Psoas muscle (tissue), 8 donors: ENCODE measurements around the gene APEX2. TPM values are rescaled to one million over a fixed set of nuclear protein-coding genes. Genes with fewer than 3 reads are reported as not detected.

Experiments used
- ATAC-seq, 4 donors: fragments of 200-7000 bp; cut with Tn5 transposase; one replicate each; pipeline ENCODE4 v1.9.1; 2020; ENCODE audit warnings: moderate library complexity in 3 of 4, mild to moderate bottlenecking in 2 of 4
- DNase-seq, 2 donors: peaks; one replicate each; pipeline ENCODE4 v3.0.0-alpha.2; 2020
- H3K27ac ChIP-seq: fragments of 200-600 bp; one replicate; pipeline ENCODE4 v1.8.0; 2022
- H3K27me3 ChIP-seq, 3 donors: fragments of 200-600 bp in 1 of 3; one replicate each; pipeline versions ENCODE4 v1.6.1 to v1.8.0; 2013 to 2022; ENCODE audit warnings: low read length in 2 of 3, mild to moderate bottlenecking in 2 of 3, moderate library complexity in 1 of 3; ENCODE audit not compliant: insufficient read depth in 3 of 3
- H3K36me3 ChIP-seq, 2 donors: fragments of 200-600 bp in 1 of 2; one replicate each; pipeline versions ENCODE4 v1.6.1 to v1.8.0; 2013 to 2022; ENCODE audit warnings: low read depth in 1 of 2, mild to moderate bottlenecking in 1 of 2, moderate library complexity in 1 of 2; ENCODE audit not compliant: insufficient read depth in 1 of 2
- H3K4me1 ChIP-seq: fragments of 200-600 bp; one replicate; pipeline ENCODE4 v1.8.0; 2022
- H3K4me3 ChIP-seq: fragments of 200-600 bp; one replicate; pipeline ENCODE4 v1.8.0; 2022; ENCODE audit warnings: mild to moderate bottlenecking
- H3K9me3 ChIP-seq: fragments of 200-600 bp; one replicate; pipeline ENCODE4 v1.8.0; 2022
- WGBS, 3 donors: extraction: QIAGEN DNeasy Blood & Tissue Kit; methylation state at CpG; one replicate each; pipeline versions ENCODE4 v1.1.6 to v1.1.7; 2013; 5-methylcytosine and 5-hydroxymethylcytosine counted together
- intact Hi-C, 2 donors: fragments of 100-400 bp; cut with DNase I; formaldehyde crosslinking; loops; one replicate each; pipeline versions ENCODE4 v1.11.0 to v1.14.2; 2022
- polyA plus RNA-seq, 3 donors: library from polyadenylated mRNA; stranded (reverse); fragments of 200-250 nt; gene quantifications; one replicate each; pipeline ENCODE4 v1.2.3, GENCODE V29; 2013
- total RNA-seq, 4 donors: library from RNA; stranded (reverse); fragmentation: NEBNext Ultra II Directional in 2 of 4; extraction: Animal tissue kit (Norgen Biotek cat#: 25700) in 2 of 4; gene quantifications; one replicate each; pipeline versions ENCODE4 v1.2.1 to v1.2.4, GENCODE V29; 2021 to 2023
- TF ChIP-seq, protein P1 (sequence below): fragments of 200-600 bp; IDR thresholded peaks from one replicate; pipeline ENCODE4 v1.8.0; 2022; ENCODE audit warnings: antibody characterized with exemption
- donor health status: healthy with polysubstance abuse.
- donor health status: DM: no; HTN: no; CAD: no; lungs with moderate emphysema.
- donor health status: Bipolar disorder and iron deficiency.
- donor health status: healthy.
- donor health status: DM: yes; HTN: yes; CAD: no.
- donor health status: DM: no; HTN: no; CAD: no.
- donor health status: DM: no; HTN: no; CAD: no.
- donor health status: DM: yes; HTN: yes; CAD: no.

APEX2 gene
- total and polyA plus RNA-seq, 7 donors: 6.7 to 15.1 (median 10.5) TPM

DNA sequence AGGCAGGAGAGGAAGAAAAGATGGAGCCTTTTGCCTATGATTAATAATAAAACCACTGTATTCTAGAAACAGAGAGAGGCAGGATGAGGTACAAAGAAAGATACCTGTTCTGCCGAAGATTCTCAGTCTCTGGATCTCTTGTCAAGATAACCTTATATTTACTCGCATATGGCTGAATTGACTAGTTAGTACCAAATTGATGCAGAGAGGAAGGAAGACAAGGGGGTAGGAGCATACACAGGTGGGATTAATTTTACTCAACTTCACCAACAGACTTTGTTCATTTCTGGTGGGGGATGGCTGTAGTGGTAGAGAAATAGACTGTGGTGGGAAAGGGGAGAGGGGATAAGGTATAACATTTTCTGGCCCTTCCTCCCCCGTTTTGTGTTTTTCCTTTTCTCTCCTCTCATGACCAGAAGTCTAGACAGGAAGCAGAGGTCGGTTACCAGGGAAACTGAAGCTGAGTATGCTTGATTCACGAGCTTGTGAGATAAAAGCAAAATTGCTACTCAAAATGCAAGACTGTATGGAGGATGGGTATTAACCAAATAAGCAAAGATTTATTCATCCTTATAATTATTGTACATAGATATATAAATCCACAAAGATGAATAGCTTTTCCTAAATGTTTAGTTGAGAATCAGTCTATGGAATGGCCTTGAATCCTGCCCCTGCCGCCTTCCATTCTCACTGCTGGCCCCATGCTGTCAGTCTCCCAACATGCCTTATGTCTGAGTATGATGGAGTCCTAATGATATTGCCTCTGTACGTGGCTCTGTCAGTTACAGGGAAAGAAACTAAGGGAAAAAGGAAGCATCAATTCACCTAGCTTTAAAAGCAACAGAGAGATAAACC is 56.9 kb downstream of the APEX2 start:
- TF ChIP-seq, protein P1, sequence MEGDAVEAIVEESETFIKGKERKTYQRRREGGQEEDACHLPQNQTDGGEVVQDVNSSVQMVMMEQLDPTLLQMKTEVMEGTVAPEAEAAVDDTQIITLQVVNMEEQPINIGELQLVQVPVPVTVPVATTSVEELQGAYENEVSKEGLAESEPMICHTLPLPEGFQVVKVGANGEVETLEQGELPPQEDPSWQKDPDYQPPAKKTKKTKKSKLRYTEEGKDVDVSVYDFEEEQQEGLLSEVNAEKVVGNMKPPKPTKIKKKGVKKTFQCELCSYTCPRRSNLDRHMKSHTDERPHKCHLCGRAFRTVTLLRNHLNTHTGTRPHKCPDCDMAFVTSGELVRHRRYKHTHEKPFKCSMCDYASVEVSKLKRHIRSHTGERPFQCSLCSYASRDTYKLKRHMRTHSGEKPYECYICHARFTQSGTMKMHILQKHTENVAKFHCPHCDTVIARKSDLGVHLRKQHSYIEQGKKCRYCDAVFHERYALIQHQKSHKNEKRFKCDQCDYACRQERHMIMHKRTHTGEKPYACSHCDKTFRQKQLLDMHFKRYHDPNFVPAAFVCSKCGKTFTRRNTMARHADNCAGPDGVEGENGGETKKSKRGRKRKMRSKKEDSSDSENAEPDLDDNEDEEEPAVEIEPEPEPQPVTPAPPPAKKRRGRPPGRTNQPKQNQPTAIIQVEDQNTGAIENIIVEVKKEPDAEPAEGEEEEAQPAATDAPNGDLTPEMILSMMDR: no peak
- ATAC-seq (peak in 1 of 4 donors; percentile 19), DNase-seq (no peak)
- no peaks in the 10 kb centered on the region for H3K4me1 ChIP-seq
- H3K9me3 ChIP-seq: no peaks in the 10 kb centered on the region
- H3K27me3 ChIP-seq: peaks cover 0 to 8% (median 0%) of the 10 kb centered on the region in 3 donors
- WGBS, 3 donors: 22 to 47% (median 28%) methylated on average over 7 of the region's 7 CpGs
- H3K4me3 ChIP-seq: peak overlapping the region; percentile 39
- intact Hi-C loops: loop anchor here (2.0 to 10.0 kb wide), 2 partner anchors 162 to 166 kb away; no protein-coding TSS in a partner anchor
- no peak overlapping the region for H3K27ac ChIP-seq
- H3K36me3 ChIP-seq: no peaks in the 10 kb centered on the region

- ATAC-seq (peak in 3 of 4 donors; percentile 68 to 84 (median 71)), DNase-seq (no peak)
- WGBS, 3 donors: 19 to 21% (median 19%) methylated on average over 5 of the region's 5 CpGs
- Histone ChIP-seq H3K4me1 (no peaks in the 10 kb centered on the region), H3K9me3 (no peaks in the 10 kb centered on the region), H3K27me3 (peaks cover 0 to 8% (median 0%) of the 10 kb centered on the region in 3 donors), H3K27ac (no peak overlapping the region), H3K4me3 (peak overlapping the region; percentile 39), H3K36me3 (no peaks in the 10 kb centered on the region)
- TF ChIP-seq, protein P1: peak; percentile 78
- intact Hi-C loops: loop anchor here (2.0 to 10.0 kb wide), 2 partner anchors 163 to 167 kb away; no protein-coding TSS in a partner anchor
Observed at GRCh38 chrX:55057675-55058249, 57.6 kb downstream of the APEX2 start.

Other genes with a start within 250 kb of the APEX2 start
- under 1 TPM in 1 of 4 donors, not detected in 3; 0.06 TPM for gene ITIH6, start 202.1 kb upstream of the APEX2 start, total RNA-seq
- under 1 TPM in 1 of 3 donors, not detected in 2; 0.01 TPM for gene ITIH6, start 202.1 kb upstream of the APEX2 start, polyA plus RNA-seq
- 10 to 100 TPM; 31.9 to 95.6 (median 58.2) TPM for gene MAGED2, start 192.6 kb upstream of the APEX2 start, total RNA-seq
- 10 to 100 TPM; 50.8 to 61.5 (median 51.6) TPM for gene MAGED2, start 192.6 kb upstream of the APEX2 start, polyA plus RNA-seq
- 1 to 10 TPM in 2 of 4 donors, under 1 TPM in 2; 0.61 to 4.2 (median 0.98) TPM for gene TRO, start 79.5 kb upstream of the APEX2 start, total RNA-seq
- gene TRO, start 79.5 kb upstream of the APEX2 start, polyA plus RNA-seq: under 1 TPM; 0.18 to 0.64 (median 0.52) TPM
- 10 to 100 TPM; 10.3 to 21.8 (median 21.3) TPM for gene PFKFB1, start 6.2 kb upstream of the APEX2 start, total RNA-seq
- 10 to 100 TPM in 1 of 3 donors, 1 to 10 TPM in 2; 1.4 to 15.9 (median 7.5) TPM for gene PFKFB1, start 6.2 kb upstream of the APEX2 start, polyA plus RNA-seq
- 1 to 10 TPM in 2 of 4 donors, under 1 TPM in 1, not detected in 1; 0.62 to 8.1 (median 6.0) TPM for gene ALAS2, start 30.6 kb downstream of the APEX2 start, total RNA-seq
- gene ALAS2, start 30.6 kb downstream of the APEX2 start, polyA plus RNA-seq: under 1 TPM in 1 of 3 donors, not detected in 2; 0.03 TPM
- not detected for gene PAGE2B, start 74.7 kb downstream of the APEX2 start, total RNA-seq
- not detected for gene PAGE2B, start 74.7 kb downstream of the APEX2 start, polyA plus RNA-seq
- gene PAGE2, start 88.7 kb downstream of the APEX2 start, total RNA-seq: not detected
- gene PAGE2, start 88.7 kb downstream of the APEX2 start, polyA plus RNA-seq: not detected
- not detected for gene PAGE5, start 220.0 kb downstream of the APEX2 start, total RNA-seq
- gene PAGE5, start 220.0 kb downstream of the APEX2 start, polyA plus RNA-seq: not detected